ENCODE results near the gene FBXO42.

FBXO42 gene

GRCh38 chr1:16351994-16352841 is at the start of gene FBXO42:
Gene FBXO42, minus strand, starts transcription at chr1:16352480. Its CDS starts 37,062 bp downstream, at chr1:16315418.
- DNase-seq: peak; percentile 92

GRCh38 chr1:16398371-16398953 is 46.2 kb upstream of the FBXO42 start:
- no peak for DNase-seq

- DNase-seq: no peak
Observed at GRCh38 chr1:16397120-16397519, 44.8 kb upstream of the FBXO42 start.

- DNase-seq: no peak
Observed at GRCh38 chr1:16396591-16396990, 44.3 kb upstream of the FBXO42 start.

GRCh38 chr1:16394977-16395376 is 42.7 kb upstream of the FBXO42 start:
- no peak for DNase-seq

- DNase-seq: no peak
Observed at GRCh38 chr1:16393570-16394521, 41.6 kb upstream of the FBXO42 start.

GRCh38 chr1:16392740-16393569 is 40.7 kb upstream of the FBXO42 start:
- no peak for DNase-seq

- DNase-seq: no peak
Observed at GRCh38 chr1:16391411-16391810, 39.1 kb upstream of the FBXO42 start.

GRCh38 chr1:16387201-16388188 is 35.2 kb upstream of the FBXO42 start:
- peak; percentile 27 for DNase-seq

- DNase-seq: no peak
Observed at GRCh38 chr1:16386454-16387113, 34.3 kb upstream of the FBXO42 start.

- no peak for DNase-seq
Observed at GRCh38 chr1:16385659-16386453, 33.6 kb upstream of the FBXO42 start.

GRCh38 chr1:16383888-16384287 is 31.6 kb upstream of the FBXO42 start:
- DNase-seq: no peak

- no peak for DNase-seq
Observed at GRCh38 chr1:16380868-16381267, 28.6 kb upstream of the FBXO42 start.

GRCh38 chr1:16378443-16378842 is 26.2 kb upstream of the FBXO42 start:
- DNase-seq: no peak

GRCh38 chr1:16376971-16377370 is 24.7 kb upstream of the FBXO42 start:
- no peak for DNase-seq

GRCh38 chr1:16375521-16376340 is 23.5 kb upstream of the FBXO42 start:
- DNase-seq: no peak

- DNase-seq: no peak
Observed at GRCh38 chr1:16374266-16374665, 22.0 kb upstream of the FBXO42 start.

GRCh38 chr1:16372535-16373285 is 20.4 kb upstream of the FBXO42 start:
- no peak for DNase-seq
